Spleen (tissue), 11 donors: ENCODE data around the gene SLC24A3. TPM values are rescaled to one million over a fixed set of nuclear protein-coding genes. Genes with fewer than 3 reads are reported as not detected.

Source experiments
- DNase-seq: peaks from one replicate; pipeline ENCODE4 v3.0.0-alpha.2; 2020
- H3K27ac ChIP-seq, 8 donors: fragments of 200-600 bp; sonication (generic) in 7 of 8; 1 replicate in 4 of 8; 2 replicates in 4 of 8; pipeline versions ENCODE4 v1.5.0 to v1.8.0; 2016 to 2021; ENCODE audit warnings: inconsistent platforms in 4 of 8, mild to moderate bottlenecking in 4 of 8, moderate library complexity in 1 of 8
- H3K27me3 ChIP-seq, 7 donors: fragments of 200-600 bp; sonication (generic) in 6 of 7; replicated peaks in 1 of 7; 1 replicate in 4 of 7; 2 replicates in 3 of 7; pipeline versions ENCODE4 v1.5.0 to v1.8.0; 2016 to 2021; ENCODE audit warnings: inconsistent platforms in 3 of 7, mild to moderate bottlenecking in 1 of 7
- H3K36me3 ChIP-seq, 6 donors: fragments of 200-600 bp; sonication (generic) in 5 of 6; 1 replicate in 4 of 6; 2 replicates in 2 of 6; pipeline versions ENCODE4 v1.5.0 to v1.8.0; 2016 to 2021; ENCODE audit warnings: inconsistent platforms in 2 of 6
- H3K4me1 ChIP-seq, 6 donors: fragments of 200-600 bp; sonication (generic) in 5 of 6; 1 replicate in 3 of 6; 2 replicates in 3 of 6; pipeline versions ENCODE4 v1.5.0 to v1.8.0; 2016 to 2021; ENCODE audit warnings: inconsistent platforms in 3 of 6
- H3K4me3 ChIP-seq, 8 donors: fragments of 200-600 bp; sonication (generic) in 7 of 8; 1 replicate in 4 of 8; 2 replicates in 4 of 8; pipeline versions ENCODE4 v1.5.0 to v1.8.0; 2016 to 2021; ENCODE audit warnings: inconsistent platforms in 4 of 8, mild to moderate bottlenecking in 4 of 8, moderate library complexity in 2 of 8
- H3K9me3 ChIP-seq, 8 donors: fragments of 200-600 bp; sonication (generic) in 7 of 8; 1 replicate in 4 of 8; 2 replicates in 4 of 8; pipeline versions ENCODE4 v1.5.0 to v1.8.0; 2016 to 2021; ENCODE audit warnings: inconsistent platforms in 4 of 8
- POLR2A ChIP-seq, 3 donors: fragments of 450-650 bp; IDR thresholded peaks; one replicate each; pipeline ENCODE4 v1.5.1; 2017; ENCODE audit warnings: antibody characterized with exemption in 3 of 3, mild to moderate bottlenecking in 1 of 3
- POLR2AphosphoS5 ChIP-seq, 3 donors: sonication (generic); formaldehyde crosslinking; IDR thresholded peaks; one replicate each; pipeline ENCODE4 v1.5.1; 2017; ENCODE audit warnings: antibody characterized with exemption in 3 of 3
- WGBS, 5 donors: extraction: QIAGEN DNeasy Blood & Tissue Kit in 3 of 5; methylation state at CpG; one replicate each; pipeline versions ENCODE4 v1.1.5 to v1.1.7; 2013 to 2018; 5-methylcytosine and 5-hydroxymethylcytosine counted together
- intact Hi-C: fragments of 100-400 bp; cut with DNase I; formaldehyde crosslinking; loops from one replicate; pipeline ENCODE4 v1.15.0; 2023; ENCODE audit warnings: low total_unique reads
- polyA plus RNA-seq, 3 donors: library from polyadenylated mRNA; stranded (reverse); fragments of 200-250 nt; gene quantifications; one replicate each; pipeline ENCODE4 v1.2.1, GENCODE V29; 2013
- total RNA-seq, 7 donors: library from RNA; depleted of rRNA in 3 of 7; stranded (reverse); fragments of >200 nt in 3 of 7; fragmentation: NEBNext Ultra II Directional in 4 of 7; extraction: Animal tissue kit (Norgen Biotek cat#: 25700) in 4 of 7; gene quantifications; one replicate each; pipeline versions ENCODE4 v1.1.0 to v1.2.1, GENCODE V29; 2016 to 2021
- TF ChIP-seq, protein P1 (sequence below), 11 experiments: fragments of 200-600 bp in 7 of 11; fragments of 450-650 bp in 4 of 11; sonication (generic) in 4 of 11; IDR thresholded peaks in 8 of 11; conservative IDR thresholded peaks in 3 of 11; 1 replicate in 7 of 11; 2 replicates in 4 of 11; pipeline versions ENCODE4 v1.4.0 to v1.8.0; 2016 to 2021; ENCODE audit warnings: antibody characterized with exemption in 11 of 11, inconsistent platforms in 4 of 11, mild to moderate bottlenecking in 1 of 11
- donor health status: healthy with polysubstance abuse.
- donor health status: DM: no; HTN: no; CAD: no; lungs with moderate emphysema.
- donor health status: DM: no; HTN: no; CAD: no.
- donor health status: Bipolar disorder and iron deficiency.
- donor health status: healthy.
- donor health status: DM: no; HTN: no; CAD: no.
- donor health status: DM: yes; HTN: yes; CAD: no.

SLC24A3 gene
- total and polyA plus RNA-seq, 10 donors: 0.37 to 3.9 (median 2.6) TPM

DNA sequence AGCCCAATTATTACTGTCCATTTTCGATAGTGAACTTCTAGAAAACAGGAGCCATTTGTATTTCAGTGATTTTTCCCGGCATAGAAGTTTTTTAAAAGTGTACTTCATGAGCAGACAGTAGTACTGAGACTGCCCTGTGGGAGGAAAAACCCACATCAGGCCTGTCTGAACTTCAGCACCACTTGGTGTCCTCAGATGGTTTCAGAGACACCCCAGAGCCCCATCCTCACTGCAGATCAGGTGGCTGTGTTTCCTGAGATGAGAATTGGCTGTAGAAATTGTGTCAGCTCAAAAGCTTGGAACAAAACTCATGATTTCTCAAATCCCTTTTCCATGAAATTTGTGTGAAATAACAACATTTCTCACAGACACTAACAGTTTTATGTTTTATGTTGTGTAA lies 435.6 kb downstream of the SLC24A3 start:
- Histone ChIP-seq H3K4me1 (peaks cover 0 to 3% (median 0%) of the 10 kb centered on the region in 6 donors), H3K27ac (no peak overlapping the region), H3K27me3 (no peaks in the 10 kb centered on the region), H3K9me3 (peaks cover 0 to 8% (median 0%) of the 10 kb centered on the region in 8 donors), H3K36me3 (no peaks in the 10 kb centered on the region), H3K4me3 (no peak overlapping the region)
- TF ChIP-seq, protein P1, sequence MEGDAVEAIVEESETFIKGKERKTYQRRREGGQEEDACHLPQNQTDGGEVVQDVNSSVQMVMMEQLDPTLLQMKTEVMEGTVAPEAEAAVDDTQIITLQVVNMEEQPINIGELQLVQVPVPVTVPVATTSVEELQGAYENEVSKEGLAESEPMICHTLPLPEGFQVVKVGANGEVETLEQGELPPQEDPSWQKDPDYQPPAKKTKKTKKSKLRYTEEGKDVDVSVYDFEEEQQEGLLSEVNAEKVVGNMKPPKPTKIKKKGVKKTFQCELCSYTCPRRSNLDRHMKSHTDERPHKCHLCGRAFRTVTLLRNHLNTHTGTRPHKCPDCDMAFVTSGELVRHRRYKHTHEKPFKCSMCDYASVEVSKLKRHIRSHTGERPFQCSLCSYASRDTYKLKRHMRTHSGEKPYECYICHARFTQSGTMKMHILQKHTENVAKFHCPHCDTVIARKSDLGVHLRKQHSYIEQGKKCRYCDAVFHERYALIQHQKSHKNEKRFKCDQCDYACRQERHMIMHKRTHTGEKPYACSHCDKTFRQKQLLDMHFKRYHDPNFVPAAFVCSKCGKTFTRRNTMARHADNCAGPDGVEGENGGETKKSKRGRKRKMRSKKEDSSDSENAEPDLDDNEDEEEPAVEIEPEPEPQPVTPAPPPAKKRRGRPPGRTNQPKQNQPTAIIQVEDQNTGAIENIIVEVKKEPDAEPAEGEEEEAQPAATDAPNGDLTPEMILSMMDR (IDR thresholded peaks at IDR 0.05 in 8 of 11, conservative IDR thresholded peaks at IDR 0.05 in 3 of 11): no peak
- TF ChIP-seq POLR2AphosphoS5 (IDR thresholded peaks at IDR 0.05): no peak
- no peak for TF ChIP-seq POLR2A (IDR thresholded peaks at IDR 0.05)
- DNase-seq: no peak
- WGBS, 5 donors: 84 to 92% (median 89%) methylated on average over 2 of the region's 2 CpGs
- intact Hi-C loops: no loop called here

DNA sequence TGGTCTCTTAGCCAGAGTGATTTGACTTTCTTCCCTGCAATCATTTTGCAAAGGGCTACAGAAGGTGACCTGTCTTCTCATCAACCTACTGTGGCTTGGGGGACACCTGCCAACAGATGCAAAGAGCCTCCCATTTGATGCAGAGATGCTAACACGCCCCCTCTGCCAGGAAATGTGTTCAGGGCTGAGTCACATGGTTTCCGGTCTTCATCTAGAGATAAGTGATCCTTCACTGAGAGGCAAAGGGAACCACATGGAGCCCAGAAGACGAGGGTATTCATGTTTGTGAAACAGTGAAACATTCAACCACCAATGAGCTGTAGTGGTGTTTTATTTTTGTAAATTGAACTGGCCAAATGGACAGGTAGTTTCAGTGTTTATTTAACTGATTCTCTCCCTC lies 436.6 kb downstream of the SLC24A3 start:
- WGBS, 5 donors: 40 to 79% (median 52%) methylated on average over 3 of the region's 3 CpGs
- H3K4me1 ChIP-seq: peaks cover 0 to 5% (median 0%) of the 10 kb centered on the region in 6 donors
- TF ChIP-seq POLR2AphosphoS5 (IDR thresholded peaks at IDR 0.05) (no peak), POLR2A (IDR thresholded peaks at IDR 0.05) (no peak)
- TF ChIP-seq, protein P1 (IDR thresholded peaks at IDR 0.05 in 8 of 11, conservative IDR thresholded peaks at IDR 0.05 in 3 of 11): no peak
- H3K36me3 ChIP-seq: no peaks in the 10 kb centered on the region
- no peak overlapping the region for H3K4me3 ChIP-seq
- no peak overlapping the region for H3K27ac ChIP-seq
- intact Hi-C loops: no loop called here
- no peaks in the 10 kb centered on the region for H3K27me3 ChIP-seq
- peaks cover 0 to 8% (median 0%) of the 10 kb centered on the region in 8 donors for H3K9me3 ChIP-seq
- DNase-seq: no peak

DNA sequence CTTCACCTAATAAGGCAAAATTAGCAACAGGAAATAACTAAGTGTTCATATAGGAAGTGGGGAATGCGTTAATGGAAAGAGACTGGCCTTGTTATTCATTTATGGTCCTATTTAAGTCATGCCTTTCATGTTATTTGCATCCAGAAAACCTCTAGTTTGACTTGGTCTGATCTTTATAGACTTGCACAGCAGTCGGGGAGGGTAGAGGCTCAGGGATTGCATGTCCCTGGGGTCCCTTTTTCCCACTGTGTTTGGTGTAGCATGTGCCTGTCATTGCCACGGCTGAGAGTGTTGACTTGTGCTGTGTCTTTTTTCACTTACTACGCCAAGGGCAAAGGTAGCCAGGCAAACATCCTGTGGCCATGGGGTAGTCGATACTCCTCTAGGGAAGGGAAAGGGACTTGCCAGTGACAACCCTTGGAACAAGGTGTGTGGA lies 440.2 kb downstream of the SLC24A3 start:
- no peak for TF ChIP-seq POLR2AphosphoS5 (IDR thresholded peaks at IDR 0.05)
- no peak for TF ChIP-seq POLR2A (IDR thresholded peaks at IDR 0.05)
- TF ChIP-seq, protein P1 (IDR thresholded peaks at IDR 0.05 in 8 of 11, conservative IDR thresholded peaks at IDR 0.05 in 3 of 11): no peak
- Histone ChIP-seq H3K27ac (no peak overlapping the region), H3K36me3 (no peaks in the 10 kb centered on the region), H3K4me3 (no peak overlapping the region), H3K9me3 (peaks cover 0 to 8% (median 0%) of the 10 kb centered on the region in 8 donors), H3K27me3 (no peaks in the 10 kb centered on the region), H3K4me1 (peaks cover 0 to 5% (median 0%) of the 10 kb centered on the region in 6 donors)
- intact Hi-C loops: no loop called here
- DNase-seq: no peak
- WGBS, 5 donors: 57 to 64% (median 58%) methylated on average over 5 of the region's 5 CpGs

DNA sequence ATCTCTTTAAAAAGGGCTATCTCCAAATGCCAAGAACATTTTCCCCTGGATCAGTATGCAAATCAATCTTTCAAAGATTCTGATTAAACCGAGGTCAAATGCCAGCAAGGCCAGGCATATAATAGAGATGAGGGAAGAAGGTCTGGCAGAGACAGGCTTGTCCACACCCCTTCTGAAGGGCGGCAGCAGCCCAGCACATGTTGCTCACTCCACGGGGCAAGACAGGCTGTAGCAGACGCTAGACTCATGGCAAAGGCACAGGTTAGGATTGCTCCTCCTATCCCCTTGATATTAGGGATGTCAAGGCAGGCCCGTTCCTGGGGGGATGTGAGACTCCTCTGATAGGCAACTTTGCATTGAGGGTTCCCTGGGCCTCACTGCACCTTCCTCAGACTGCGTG lies 440.9 kb downstream of the SLC24A3 start:
- no peaks in the 10 kb centered on the region for H3K36me3 ChIP-seq
- peaks cover 0 to 8% (median 0%) of the 10 kb centered on the region in 8 donors for H3K9me3 ChIP-seq
- no peak overlapping the region for H3K27ac ChIP-seq
- H3K4me3 ChIP-seq: no peak overlapping the region
- H3K27me3 ChIP-seq: no peaks in the 10 kb centered on the region
- WGBS, 5 donors: 62 to 80% (median 76%) methylated on average over 4 to 6 of the region's 6 CpGs
- TF ChIP-seq POLR2A (IDR thresholded peaks at IDR 0.05): no peak
- TF ChIP-seq, protein P1 (IDR thresholded peaks at IDR 0.05 in 8 of 11, conservative IDR thresholded peaks at IDR 0.05 in 3 of 11): no peak
- TF ChIP-seq POLR2AphosphoS5 (IDR thresholded peaks at IDR 0.05): no peak
- no peak for DNase-seq
- H3K4me1 ChIP-seq: peaks cover 0 to 5% (median 2%) of the 10 kb centered on the region in 6 donors
- intact Hi-C loops: no loop called here
